Hindlimb muscle (tissue), 1 donor: ENCODE measurements around the gene TNNI3K. TPM values are rescaled to one million over a fixed set of nuclear protein-coding genes. Genes with fewer than 3 reads are reported as not detected.

Source experiments
- DNase-seq: peaks from one replicate; pipeline ENCODE4 v3.0.0-alpha.2; 2013
- polyA plus RNA-seq: library from polyadenylated mRNA; unstranded; fragments of 120-200 nt; gene quantifications from one replicate; pipeline ENCODE4 v1.2.1, GENCODE V29; 2013; ENCODE audit not compliant: insufficient read length

Gene TNNI3K
- polyA plus RNA-seq, 1 donor, result 1.6 TPM

GRCh38 chr1:74396462-74396861 lies 161.3 kb downstream of the TNNI3K start:
- no peak for DNase-seq

GRCh38 chr1:74396933-74397332 lies 161.7 kb downstream of the TNNI3K start:
- peak; percentile 19 for DNase-seq

- DNase-seq, result no peak
Measured at GRCh38 chr1:74399249-74399648, 164.1 kb downstream of the TNNI3K start.

DNA sequence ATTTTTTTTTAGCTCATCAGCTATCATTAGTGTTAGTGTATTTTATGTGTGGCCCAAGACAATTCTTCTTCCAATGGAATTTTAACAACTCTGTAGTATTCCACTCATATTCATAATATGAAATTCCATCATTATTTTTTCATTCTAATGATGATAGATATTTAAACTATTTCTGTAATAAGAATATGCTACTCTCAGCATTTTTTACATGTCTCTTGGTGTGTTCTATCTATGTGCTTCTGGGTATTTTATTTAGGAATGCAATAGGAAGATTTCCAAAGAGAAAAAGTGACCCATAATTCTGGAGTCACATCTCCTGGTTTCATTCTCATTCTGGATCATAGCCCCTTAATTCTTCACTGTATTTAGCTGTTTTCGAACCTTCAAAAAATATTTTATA lies 167.7 kb downstream of the TNNI3K start:
- DNase-seq, result no peak

DNA sequence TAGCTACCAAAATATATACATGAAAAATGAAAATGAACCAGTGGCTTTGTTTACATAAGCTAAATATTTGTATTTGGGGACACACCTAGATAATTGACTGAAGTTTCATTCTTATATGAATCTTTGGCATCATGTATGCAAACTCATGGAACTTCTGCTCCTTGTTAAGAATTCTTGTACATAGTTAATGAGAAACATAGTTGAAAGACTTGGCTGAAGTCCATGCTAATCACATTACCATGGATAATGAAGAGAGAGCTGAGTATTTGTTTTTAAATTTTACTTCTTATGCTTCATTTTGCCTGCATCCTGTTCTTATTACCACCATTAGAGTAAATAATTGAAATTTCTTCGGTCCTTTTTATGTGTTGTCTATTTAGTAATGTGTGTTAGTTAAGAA lies 168.4 kb downstream of the TNNI3K start:
- no peak for DNase-seq

- DNase-seq, result no peak
Measured at GRCh38 chr1:74406759-74407158, 171.6 kb downstream of the TNNI3K start.

DNA sequence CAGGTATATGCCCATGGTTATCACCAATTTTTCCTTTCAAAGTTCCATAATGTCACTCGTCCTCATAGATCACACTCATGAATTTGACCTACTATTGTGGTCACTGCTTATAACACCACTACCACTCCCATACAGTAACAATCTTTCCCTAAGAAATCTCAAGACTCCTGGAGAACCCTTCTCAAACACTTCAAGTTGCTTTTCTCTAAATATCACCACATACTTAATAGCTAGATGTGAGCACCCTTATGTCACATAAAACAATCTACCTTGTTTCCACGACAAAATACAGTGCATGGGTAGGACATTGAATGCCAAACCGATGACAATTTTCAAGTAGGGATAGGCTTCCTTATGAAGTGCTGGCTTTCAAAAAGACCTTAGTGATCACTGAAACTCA lies 172.7 kb downstream of the TNNI3K start:
- DNase-seq, result no peak

DNA sequence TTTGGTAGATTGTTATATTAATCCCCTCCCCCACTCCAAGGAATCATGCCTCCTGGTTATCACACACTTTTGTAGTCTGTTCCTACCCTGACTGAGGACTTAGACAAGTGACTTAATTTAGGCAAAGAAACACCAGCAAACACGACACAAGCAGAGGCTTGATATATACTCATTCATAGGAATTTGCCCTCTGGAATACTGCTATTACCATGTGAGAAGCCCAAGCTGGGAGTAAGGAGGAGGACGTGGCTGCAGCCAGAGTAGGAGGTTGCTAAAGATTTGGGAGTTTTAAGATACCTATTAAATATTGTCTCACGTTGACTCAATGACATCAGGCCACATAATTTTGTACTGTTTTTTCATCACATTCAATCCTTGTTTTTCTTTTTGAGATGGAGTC lies 177.1 kb downstream of the TNNI3K start:
- no peak for DNase-seq

DNA sequence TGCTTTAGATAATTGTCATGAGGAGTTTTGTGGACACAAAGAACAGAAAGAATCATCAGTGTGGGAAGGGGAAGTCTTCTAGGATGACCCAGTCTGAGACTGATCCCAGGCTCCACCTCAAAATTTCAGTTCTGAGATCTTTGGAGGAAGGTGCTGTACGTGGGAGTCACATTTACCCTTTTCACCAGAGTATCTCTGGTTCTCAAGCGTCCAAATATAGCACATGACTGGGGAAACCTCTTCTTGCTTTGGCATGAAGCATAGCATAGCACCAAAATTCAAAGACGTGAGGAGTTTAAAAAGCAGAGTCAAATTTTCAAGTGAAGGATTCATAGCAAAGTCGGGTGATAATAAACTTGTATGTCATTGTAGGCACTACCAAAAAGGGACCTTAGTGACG lies 180.7 kb downstream of the TNNI3K start:
- DNase-seq, result no peak

DNA sequence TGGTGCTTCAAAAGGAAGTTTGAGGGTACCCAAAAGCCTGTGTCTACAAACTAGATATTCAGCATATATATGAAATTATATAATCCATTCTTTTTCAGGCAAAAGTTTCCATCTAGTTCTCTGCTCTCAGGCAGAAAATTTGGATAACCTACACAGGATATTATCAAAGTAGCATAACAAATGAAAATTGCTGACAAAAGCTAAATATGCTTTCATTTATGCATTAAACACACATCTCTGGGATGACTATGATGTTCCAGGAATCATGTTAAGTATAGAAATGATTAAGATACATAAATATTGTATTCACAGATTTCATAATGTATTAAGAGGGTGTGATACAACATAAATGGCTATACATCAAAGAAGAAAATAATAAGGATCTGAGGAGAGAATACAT lies 184.4 kb downstream of the TNNI3K start:
- DNase-seq, result no peak

DNA sequence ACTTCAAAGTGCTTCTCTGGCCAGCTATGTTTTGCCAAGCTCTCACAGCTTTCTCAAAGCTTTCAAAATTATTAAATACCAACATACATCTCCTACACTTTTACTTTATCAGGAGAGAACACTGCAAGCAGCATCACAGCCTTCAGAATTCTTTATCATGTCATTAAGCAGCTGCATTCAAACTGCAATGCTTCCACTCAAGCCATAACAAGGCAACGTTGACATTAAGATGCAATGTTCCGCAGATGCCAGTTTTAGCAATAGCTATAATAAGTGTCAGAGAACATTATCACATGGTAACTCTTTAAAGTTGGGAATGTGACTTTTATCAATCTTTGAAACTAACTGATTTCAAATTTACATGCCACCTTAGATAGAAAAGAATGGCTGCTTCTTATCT lies 185.3 kb downstream of the TNNI3K start:
- DNase-seq, result no peak

- no peak for DNase-seq
Measured at GRCh38 chr1:74422421-74423292, 187.5 kb downstream of the TNNI3K start.

- no peak for DNase-seq
Measured at GRCh38 chr1:74423471-74423870, 188.3 kb downstream of the TNNI3K start.

GRCh38 chr1:74425676-74426075 lies 190.5 kb downstream of the TNNI3K start:
- no peak for DNase-seq

DNA sequence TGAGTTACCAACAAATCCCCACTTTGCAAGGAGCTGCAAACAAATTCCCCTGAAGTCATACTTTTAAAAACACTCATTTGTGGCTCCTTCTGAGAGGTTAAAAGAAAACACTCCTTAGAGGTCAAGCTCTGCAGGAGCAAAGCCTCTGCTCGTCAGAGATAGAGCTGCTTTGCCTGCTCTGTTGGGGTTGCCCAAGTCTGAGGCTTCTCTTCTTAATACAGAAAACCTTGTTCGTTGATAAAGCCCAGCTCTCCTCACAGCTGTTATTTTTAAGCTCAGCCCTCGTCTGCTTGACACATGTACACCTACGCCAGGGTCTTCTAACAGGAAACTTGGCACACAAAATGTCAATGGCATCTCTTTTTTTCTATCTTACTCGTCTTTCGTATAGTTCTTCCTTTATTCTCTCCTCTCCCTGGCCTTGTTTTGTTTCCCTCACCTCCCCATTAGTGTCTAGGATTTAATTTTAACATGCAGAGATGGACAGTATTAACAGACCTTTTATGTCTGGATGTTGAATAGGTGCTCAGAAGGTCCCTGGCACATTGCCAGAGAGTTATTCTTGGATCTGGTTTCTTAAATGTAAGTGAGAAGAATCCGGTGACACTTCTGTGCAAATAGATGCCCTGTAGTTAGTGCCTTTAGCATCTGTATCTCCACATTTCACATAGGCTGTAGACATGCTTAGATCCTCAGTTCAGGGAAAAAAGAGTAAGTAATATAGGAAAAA lies 191.2 kb downstream of the TNNI3K start:
- DNase-seq, result no peak

GRCh38 chr1:74427681-74428080 lies 192.5 kb downstream of the TNNI3K start:
- DNase-seq, result no peak

- DNase-seq, result no peak
Measured at GRCh38 chr1:74429580-74429979, 194.4 kb downstream of the TNNI3K start.

DNA sequence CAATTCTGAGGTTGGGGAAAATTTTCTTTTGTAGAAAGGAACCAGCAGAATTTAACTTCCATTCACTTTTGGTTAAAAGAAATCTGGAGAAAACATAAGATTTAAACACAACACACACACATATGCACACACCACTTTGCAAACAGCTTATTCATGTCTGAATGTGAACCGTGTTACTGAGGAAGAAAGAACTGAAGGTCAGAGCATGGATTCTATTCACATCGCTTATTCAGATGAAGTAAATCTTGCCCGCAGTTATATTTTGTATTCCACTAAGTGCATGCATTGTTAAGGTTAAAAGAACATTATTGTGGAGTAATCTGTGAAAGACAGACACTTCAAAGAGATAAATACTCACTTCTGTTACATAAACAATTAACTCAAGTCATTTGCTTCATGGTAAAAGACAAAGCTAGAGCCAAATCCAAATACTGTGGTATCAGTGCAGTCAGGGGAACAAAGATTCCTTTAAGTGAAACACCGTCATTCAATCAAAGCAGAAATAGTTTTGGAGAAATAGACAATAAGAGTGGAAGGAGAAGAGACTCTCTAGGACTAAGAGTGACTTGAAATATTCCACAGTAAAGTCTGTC lies 195.3 kb downstream of the TNNI3K start:
- DNase-seq, result no peak

- DNase-seq, result no peak
Measured at GRCh38 chr1:74431531-74431930, 196.3 kb downstream of the TNNI3K start.

- no peak for DNase-seq
Measured at GRCh38 chr1:74432325-74432724, 197.1 kb downstream of the TNNI3K start.

DNA sequence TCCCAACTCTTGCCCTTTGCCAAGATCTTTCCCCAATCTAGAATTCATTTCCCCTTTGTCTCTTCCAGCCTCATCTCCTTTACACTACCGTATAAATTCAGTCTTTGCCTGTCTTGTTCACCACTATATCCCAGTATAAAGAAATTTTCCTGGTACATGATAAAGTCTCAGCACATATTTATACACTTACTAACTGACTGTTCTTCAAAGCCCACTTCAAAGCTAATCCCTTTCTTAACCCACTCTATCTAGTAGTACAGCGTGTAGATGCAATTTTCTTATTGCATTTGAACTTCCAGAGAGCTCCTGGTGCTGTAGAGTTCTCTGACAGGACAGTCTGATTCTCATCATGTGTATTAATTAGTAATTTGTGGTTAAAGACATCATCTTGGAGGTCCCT lies 199.1 kb downstream of the TNNI3K start:
- no peak for DNase-seq

- no peak for DNase-seq
Measured at GRCh38 chr1:74436078-74436477, 200.9 kb downstream of the TNNI3K start.

GRCh38 chr1:74437035-74437434 lies 201.8 kb downstream of the TNNI3K start:
- DNase-seq, result no peak

DNA sequence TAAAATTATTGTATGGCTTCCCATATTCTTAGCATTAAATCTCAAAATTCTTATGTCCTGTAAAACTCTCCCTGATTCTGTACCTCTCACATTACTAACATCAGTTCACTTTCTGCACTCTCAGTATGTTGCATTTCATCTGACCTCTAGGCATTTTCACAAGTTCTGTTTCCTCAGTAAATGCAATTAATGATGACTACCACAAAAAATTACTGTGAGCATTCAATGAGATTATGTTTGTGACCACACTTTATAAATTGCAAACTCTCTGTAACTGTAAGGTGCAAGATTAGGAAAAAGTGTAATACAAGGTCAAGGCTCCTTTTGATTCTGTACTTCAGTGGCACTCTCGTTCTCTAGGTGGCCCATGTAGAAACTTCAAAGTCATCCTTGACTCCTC lies 216.8 kb downstream of the TNNI3K start:
- no peak for DNase-seq
